DMS53 (cell line): ENCODE results near the gene TIMP2.
"Not testable (repeated sequence)": the region's sequence is repeated elsewhere in the genome, so short reads cannot be mapped to it uniquely, and the experiment has no call there.

ENCODE experiments used
- DNase-seq: peaks from one replicate; lab custom pipeline; 2025; lab: John Stamatoyannopoulos, UW

TIMP2 gene

GRCh38 chr17:78929908-78930775, 5.0 kb upstream of the TIMP2 start:
- no peak for DNase-seq

GRCh38 chr17:78925662-78926555, 722 bp upstream of the TIMP2 start:
- peak; percentile 50 for DNase-seq

GRCh38 chr17:78924481-78925151, 571 bp downstream of the TIMP2 start:
- peak; percentile 65 for DNase-seq

GRCh38 chr17:78923660-78924453, 1.3 kb downstream of the TIMP2 start:
- peak; percentile 71 for DNase-seq

GRCh38 chr17:78922816-78923498, 2.2 kb downstream of the TIMP2 start:
- DNase-seq, result no peak

GRCh38 chr17:78921437-78921971, 3.7 kb downstream of the TIMP2 start:
- DNase-seq, result no peak

GRCh38 chr17:78920528-78920927, 4.7 kb downstream of the TIMP2 start:
- no peak for DNase-seq

- no peak for DNase-seq
Measured at GRCh38 chr17:78919861-78920450, 5.2 kb downstream of the TIMP2 start.

- no peak for DNase-seq
Measured at GRCh38 chr17:78918979-78919378, 6.2 kb downstream of the TIMP2 start.

GRCh38 chr17:78917451-78918275, 7.5 kb downstream of the TIMP2 start:
- DNase-seq, result no peak

GRCh38 chr17:78915872-78916632, 9.1 kb downstream of the TIMP2 start:
- peak; percentile 27 for DNase-seq

GRCh38 chr17:78913115-78913514, 12.1 kb downstream of the TIMP2 start:
- no peak for DNase-seq

GRCh38 chr17:78912082-78912481, 13.1 kb downstream of the TIMP2 start:
- DNase-seq, result no peak

GRCh38 chr17:78911543-78911942, 13.6 kb downstream of the TIMP2 start:
- not testable (repeated sequence) for DNase-seq

- no peak for DNase-seq
Measured at GRCh38 chr17:78910497-78911284, 14.5 kb downstream of the TIMP2 start.

GRCh38 chr17:78908426-78908825, 16.8 kb downstream of the TIMP2 start:
- peak; percentile 52 for DNase-seq

GRCh38 chr17:78905541-78905940, 19.6 kb downstream of the TIMP2 start:
- DNase-seq, result no peak

GRCh38 chr17:78905116-78905515, 20.1 kb downstream of the TIMP2 start:
- no peak for DNase-seq
